Astrocyte (in vitro differentiated cells and primary cell): ENCODE measurements around the gene CNTN5.

Experiments
- EZH2 ChIP-seq: IDR thresholded peaks from 2 replicates; pipeline ENCODE4 v1.6.1; 2012; ENCODE audit warnings: mild to moderate bottlenecking, low read length, inconsistent platforms; ENCODE audit not compliant: insufficient read depth
- TF ChIP-seq, protein P1 (sequence below): IDR thresholded peaks from 2 replicates; pipeline ENCODE4 v1.5.1; 2011; ENCODE audit warnings: low read depth, mild to moderate bottlenecking, inconsistent platforms, low read length, moderate library complexity; ENCODE audit not compliant: insufficient read depth

DNA sequence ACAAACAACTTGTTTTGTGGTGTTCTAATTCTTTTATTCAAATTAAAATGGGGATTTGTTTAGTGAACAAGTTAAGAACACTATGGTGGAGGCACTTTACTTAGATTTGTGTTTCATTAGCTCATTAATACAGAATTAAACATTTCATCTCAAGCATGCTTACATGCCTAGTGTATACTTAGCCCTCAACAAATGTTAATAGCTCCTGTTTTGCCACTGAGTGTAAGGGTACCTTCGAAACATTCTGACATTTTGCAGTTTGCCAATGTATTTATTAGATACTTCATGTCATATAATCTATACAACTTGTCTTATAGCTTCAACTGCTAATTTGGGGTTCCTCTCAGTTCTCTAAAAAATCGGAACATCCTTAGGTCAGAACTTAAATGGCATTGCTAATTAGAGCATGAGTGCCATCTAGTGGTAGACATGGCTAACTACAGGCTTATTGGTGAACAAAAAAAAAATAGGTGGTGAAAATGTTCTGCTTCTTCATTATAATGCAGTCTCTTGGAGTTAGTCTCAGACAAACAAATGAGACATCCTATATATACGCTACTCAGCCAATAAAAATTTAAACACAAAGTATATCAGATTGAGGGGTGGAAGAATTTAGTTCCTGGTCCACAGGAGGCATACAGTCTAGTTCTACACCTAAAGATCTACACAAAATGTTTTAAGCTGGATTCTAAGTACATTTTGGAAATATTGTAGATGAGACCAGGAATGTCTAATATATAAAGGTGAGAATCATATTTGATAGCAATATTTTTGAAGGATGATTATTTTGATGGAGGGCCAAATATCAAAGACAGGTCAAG, 4.9 kb upstream of the CNTN5 start:
- TF ChIP-seq, protein P1, sequence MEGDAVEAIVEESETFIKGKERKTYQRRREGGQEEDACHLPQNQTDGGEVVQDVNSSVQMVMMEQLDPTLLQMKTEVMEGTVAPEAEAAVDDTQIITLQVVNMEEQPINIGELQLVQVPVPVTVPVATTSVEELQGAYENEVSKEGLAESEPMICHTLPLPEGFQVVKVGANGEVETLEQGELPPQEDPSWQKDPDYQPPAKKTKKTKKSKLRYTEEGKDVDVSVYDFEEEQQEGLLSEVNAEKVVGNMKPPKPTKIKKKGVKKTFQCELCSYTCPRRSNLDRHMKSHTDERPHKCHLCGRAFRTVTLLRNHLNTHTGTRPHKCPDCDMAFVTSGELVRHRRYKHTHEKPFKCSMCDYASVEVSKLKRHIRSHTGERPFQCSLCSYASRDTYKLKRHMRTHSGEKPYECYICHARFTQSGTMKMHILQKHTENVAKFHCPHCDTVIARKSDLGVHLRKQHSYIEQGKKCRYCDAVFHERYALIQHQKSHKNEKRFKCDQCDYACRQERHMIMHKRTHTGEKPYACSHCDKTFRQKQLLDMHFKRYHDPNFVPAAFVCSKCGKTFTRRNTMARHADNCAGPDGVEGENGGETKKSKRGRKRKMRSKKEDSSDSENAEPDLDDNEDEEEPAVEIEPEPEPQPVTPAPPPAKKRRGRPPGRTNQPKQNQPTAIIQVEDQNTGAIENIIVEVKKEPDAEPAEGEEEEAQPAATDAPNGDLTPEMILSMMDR, result peak; percentile 93
- TF ChIP-seq EZH2, result no peak
